Activated T-helper 1 cell treated with Interleukin-2 at 50 U/mL for 16 hours (primary cell): ENCODE measurements around the gene OR52K1.
"Not testable (repeated sequence)": the region's sequence is repeated elsewhere in the genome, so short reads cannot be mapped to it uniquely, and the experiment has no call there.

Experiments
- DNase-seq: peaks from one replicate; pipeline ENCODE4 v3.0.0-alpha.2; 2020; ENCODE audit warnings: low read depth

The OR52K1 gene

GRCh38 chr11:4491878-4492606, 9.6 kb downstream of the OR52K1 start:
- no peak for DNase-seq

GRCh38 chr11:4493480-4493818, 11.0 kb downstream of the OR52K1 start:
- DNase-seq, result no peak

- DNase-seq, result no peak
Observed at GRCh38 chr11:4495487-4495886, 13.0 kb downstream of the OR52K1 start.

- DNase-seq, result no peak
Observed at GRCh38 chr11:4495986-4496385, 13.5 kb downstream of the OR52K1 start.

GRCh38 chr11:4496557-4497248, 14.3 kb downstream of the OR52K1 start:
- no peak for DNase-seq

GRCh38 chr11:4508886-4509285, 26.4 kb downstream of the OR52K1 start:
- no peak for DNase-seq

- no peak for DNase-seq
Observed at GRCh38 chr11:4511282-4512245, 29.1 kb downstream of the OR52K1 start.

- DNase-seq, result no peak
Observed at GRCh38 chr11:4514196-4514595, 31.8 kb downstream of the OR52K1 start.

- no peak for DNase-seq
Observed at GRCh38 chr11:4522339-4522738, 39.9 kb downstream of the OR52K1 start.

GRCh38 chr11:4522752-4523151, 40.3 kb downstream of the OR52K1 start:
- no peak for DNase-seq

GRCh38 chr11:4523666-4524065, 41.2 kb downstream of the OR52K1 start:
- no peak for DNase-seq

GRCh38 chr11:4527926-4528325, 45.5 kb downstream of the OR52K1 start:
- DNase-seq, result no peak

- not testable (repeated sequence) for DNase-seq
Observed at GRCh38 chr11:4531686-4532085, 49.2 kb downstream of the OR52K1 start.

- DNase-seq, result peak; percentile 7
Observed at GRCh38 chr11:4539603-4540219, 57.3 kb downstream of the OR52K1 start.

- DNase-seq, result no peak
Observed at GRCh38 chr11:4541071-4541470, 58.6 kb downstream of the OR52K1 start.
